GM21367 (cell line): ENCODE results near the gene TAMALIN.

Experiments
- ATAC-seq: cut with Tn5 transposase; IDR thresholded peaks from one replicate; pipeline ENCODE4 v1.9.1; 2021; ENCODE audit not compliant: unreplicated experiment

Gene TAMALIN

GRCh38 chr12:52035926-52036325 lies 29.2 kb downstream of the TAMALIN start:
- ATAC-seq, result no peak

- ATAC-seq, result no peak
Observed at GRCh38 chr12:52036587-52037171, 29.9 kb downstream of the TAMALIN start.

DNA sequence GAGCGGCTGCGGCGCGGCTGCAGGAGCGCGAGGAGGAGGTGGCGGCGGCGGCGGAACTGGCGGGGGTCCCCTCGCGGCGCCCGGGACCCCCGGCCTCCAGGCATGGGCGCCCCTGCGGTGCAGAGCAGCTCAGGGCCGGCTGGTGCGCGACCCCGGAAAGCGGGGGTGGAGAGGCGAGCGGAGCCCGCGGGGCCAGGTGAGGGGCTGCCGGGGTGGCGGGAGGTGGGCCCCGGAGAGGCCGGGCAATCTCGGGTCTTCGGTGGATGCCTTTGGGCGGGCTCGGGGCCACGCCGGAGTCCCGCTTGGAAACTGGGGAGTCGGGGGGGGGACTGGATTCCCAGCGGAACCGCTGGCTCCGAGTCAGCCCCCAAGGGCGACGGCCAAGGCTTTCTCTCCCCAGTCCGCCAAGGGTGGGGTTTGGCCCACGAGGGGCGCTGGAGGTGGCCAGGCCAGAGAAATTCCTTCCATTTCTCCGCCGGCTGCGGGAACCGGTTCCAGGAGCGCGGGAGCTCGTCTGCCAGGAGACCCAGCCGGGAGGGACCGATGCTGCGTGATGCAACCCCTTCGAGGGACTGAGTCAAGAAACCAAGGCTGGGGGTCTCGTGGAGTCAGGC lies 30.6 kb downstream of the TAMALIN start:
- no peak for ATAC-seq

DNA sequence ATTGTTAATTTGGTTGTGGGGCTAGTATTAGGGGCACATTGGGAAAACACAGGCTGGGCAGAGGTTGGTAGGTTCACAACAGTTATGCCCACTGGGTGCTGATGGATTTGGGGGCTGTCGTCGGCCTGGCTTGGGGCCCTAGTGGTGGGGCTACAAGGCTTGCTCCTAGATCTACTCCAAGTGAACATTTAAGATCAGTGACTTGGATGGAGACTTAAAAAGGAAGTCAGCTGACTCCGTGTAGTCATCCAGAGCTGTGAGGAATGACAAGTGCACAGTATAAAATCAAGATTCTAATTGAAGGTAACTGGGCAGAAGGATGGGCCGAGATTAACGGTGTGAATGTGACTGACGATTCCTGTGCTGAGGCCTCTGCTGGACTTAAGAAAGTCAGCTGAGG lies 31.7 kb downstream of the TAMALIN start:
- ATAC-seq, result no peak

DNA sequence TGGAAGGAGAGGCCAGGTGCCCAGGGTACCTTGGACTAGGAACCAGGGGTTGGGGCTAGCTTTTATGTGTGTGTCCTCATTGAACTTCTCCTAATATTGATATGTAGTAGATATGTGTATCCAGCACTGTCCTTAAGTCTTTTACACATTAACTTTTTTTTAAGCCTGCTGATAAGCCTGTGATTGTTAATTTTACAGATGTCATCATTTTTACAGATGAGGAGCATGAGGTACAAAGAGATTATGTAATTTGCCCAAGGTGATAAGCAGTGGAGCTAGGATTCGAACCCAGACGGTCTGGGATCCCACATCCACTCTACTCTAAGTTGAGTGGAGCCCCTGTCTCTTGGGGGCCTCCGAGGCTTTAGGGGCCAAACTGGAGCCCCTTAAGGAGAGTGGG lies 34.3 kb downstream of the TAMALIN start:
- no peak for ATAC-seq

- no peak for ATAC-seq
Observed at GRCh38 chr12:52041695-52042123, 35.0 kb downstream of the TAMALIN start.

- ATAC-seq, result no peak
Observed at GRCh38 chr12:52042706-52043385, 36.1 kb downstream of the TAMALIN start.

- no peak for ATAC-seq
Observed at GRCh38 chr12:52043386-52044212, 36.9 kb downstream of the TAMALIN start.

GRCh38 chr12:52044292-52044983 lies 37.7 kb downstream of the TAMALIN start:
- no peak for ATAC-seq

DNA sequence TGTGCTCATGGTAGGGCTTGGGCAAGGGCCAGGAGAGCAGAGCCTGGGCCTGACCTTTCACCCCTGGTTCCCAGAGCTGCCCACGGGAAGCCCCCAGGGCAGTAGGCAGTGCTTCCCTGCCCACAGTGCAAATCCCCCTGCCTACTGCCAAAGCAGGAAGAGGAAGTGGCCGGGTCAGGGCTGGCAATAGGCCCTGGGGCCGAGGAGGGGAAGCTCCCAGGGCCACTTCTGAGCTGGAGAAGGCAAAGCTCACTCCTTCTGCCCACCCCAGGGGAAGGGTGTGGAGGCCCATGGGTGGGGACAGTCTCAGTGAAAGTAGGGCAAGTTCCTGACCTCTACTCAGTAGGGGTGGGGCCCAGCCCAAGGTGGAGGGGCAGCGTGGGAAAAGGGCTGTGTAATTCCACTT lies 39.1 kb downstream of the TAMALIN start:
- no peak for ATAC-seq

DNA sequence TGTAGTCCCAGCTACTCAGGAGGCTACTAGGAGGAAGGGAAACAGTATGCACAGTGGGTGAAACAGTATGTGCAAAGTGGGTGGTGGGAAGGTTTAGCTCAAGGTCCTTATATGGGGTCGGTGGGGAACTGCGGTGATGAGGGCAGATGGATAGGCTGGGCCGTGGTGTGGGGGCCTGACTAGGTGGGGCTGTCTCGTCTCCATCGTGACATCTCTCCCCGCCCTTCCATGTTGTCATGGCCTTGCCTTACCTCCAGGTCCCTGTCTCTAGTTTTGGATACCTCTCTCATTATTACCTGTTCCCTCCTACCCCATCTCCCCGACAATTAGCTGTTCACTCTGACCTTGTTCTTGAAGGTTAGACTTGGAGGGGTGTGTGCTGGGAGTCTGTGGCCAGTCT lies 40.1 kb downstream of the TAMALIN start:
- no peak for ATAC-seq

DNA sequence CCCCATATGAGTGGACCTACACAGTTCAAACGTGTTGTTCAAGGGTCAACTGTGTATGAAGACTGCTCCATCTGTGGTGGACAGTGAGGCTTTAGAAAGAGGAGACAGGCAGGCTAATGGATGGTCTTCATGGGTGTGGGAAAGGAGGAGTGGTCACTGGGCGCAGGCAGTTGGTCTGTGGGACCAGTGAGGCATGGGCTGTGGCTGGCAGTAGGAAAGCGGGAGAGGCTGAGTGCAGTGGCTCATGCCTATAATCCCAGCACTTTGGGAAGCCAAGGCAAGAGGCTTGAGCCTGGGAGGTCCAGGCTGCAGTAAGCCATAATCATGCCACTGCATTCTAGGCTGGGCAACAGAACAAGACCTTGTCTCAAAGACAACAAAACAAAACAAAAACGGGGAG lies 42.5 kb downstream of the TAMALIN start:
- ATAC-seq, result no peak

DNA sequence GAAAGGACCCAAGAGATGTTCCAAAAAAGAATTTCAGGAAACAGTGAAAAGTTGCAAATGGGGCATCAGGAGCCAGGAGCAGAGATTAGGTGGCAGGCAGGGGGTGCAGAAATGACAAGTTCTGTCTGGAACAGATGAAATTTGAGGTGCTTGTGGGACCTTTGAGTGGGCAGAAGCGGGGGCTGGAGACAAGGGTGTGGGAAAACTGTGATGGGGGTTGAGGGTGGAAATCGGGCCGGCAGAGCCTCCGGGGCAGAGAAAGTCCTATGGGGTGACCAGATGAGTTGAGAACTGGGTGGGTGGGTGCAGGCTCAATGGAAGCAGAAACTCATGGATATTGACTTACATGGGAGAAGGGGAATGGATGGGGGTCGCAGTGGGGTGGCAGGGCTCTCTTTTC lies 42.9 kb downstream of the TAMALIN start:
- no peak for ATAC-seq

GRCh38 chr12:52050116-52050757 lies 43.5 kb downstream of the TAMALIN start:
- ATAC-seq, result no peak

DNA sequence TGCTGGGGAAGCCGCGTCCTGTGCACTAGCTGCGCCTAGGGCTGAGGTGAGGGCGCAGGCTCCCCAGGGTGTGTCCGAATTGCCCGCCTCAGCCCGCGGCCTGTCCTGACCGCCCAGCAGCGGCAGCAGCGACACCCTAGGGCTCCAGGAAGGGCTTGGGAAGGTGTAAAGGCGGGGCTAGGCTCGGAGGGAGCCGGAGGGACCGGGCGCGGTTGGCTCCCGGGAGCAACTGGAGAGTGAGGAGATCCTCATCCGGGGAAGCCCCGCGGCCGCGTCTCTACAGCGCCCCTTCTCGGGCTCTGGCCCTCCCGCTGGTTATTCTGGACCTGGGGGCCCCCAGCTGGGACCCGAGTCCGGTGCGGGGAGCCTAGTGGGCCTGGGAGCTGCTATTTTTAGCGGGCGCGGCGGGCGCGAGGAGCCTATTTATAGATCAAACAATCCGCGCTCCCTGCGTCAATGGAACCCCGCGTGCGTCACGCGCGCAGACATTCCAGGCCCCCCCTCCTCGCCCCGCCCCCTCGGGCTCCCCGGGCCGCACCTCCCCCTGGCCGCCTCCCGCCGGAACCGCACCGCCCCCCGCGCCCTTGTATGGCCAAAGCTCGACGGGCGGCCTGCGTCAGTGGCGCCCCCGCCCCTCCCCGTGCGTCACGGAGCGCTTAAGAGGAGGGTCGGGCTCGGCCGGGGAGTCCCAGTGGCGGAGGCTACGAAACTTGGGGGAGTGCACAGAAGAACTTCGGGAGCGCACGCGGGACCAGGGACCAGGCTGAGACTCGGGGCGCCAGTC lies 44.2 kb downstream of the TAMALIN start, which contains the start of gene NR4A1:
Gene NR4A1, plus strand, starts transcription at position 685 of the 784 bp plus-strand sequence. CDS start 2,887 bp downstream, outside the sequence.
- ATAC-seq, result peak; percentile 70

GRCh38 chr12:52052468-52053186 lies 45.9 kb downstream of the TAMALIN start:
- ATAC-seq, result no peak

GRCh38 chr12:52053536-52054209 lies 46.9 kb downstream of the TAMALIN start:
- no peak for ATAC-seq

- ATAC-seq, result no peak
Observed at GRCh38 chr12:52054231-52054832, 47.6 kb downstream of the TAMALIN start.
